Activated CD8-positive, alpha-beta memory T cell treated with anti-CD3 and anti-CD28 coated beads for 48 hours (primary cell): ENCODE results near the gene PSME4.
"Not testable (repeated sequence)": the region's sequence is repeated elsewhere in the genome, so short reads cannot be mapped to it uniquely, and the experiment has no call there.

Source experiments
- DNase-seq, 3 experiments: peaks; one replicate each; pipeline ENCODE4 v3.0.0-alpha.2; 2020; ENCODE audit warnings: low read depth in 2 of 3, low spot score in 2 of 3

Gene PSME4

GRCh38 chr2:53886406-53887280 is 84.2 kb downstream of the PSME4 start:
- no peak for DNase-seq

- no peak for DNase-seq
Observed at GRCh38 chr2:53884883-53885282, 85.9 kb downstream of the PSME4 start.

- DNase-seq = no peak
Observed at GRCh38 chr2:53881986-53882385, 88.8 kb downstream of the PSME4 start.

- no peak for DNase-seq
Observed at GRCh38 chr2:53881360-53881759, 89.4 kb downstream of the PSME4 start.

- no peak for DNase-seq
Observed at GRCh38 chr2:53880756-53881155, 90.0 kb downstream of the PSME4 start.

- DNase-seq = no peak
Observed at GRCh38 chr2:53877556-53877955, 93.2 kb downstream of the PSME4 start.

GRCh38 chr2:53877112-53877511 is 93.7 kb downstream of the PSME4 start:
- no peak for DNase-seq

GRCh38 chr2:53874401-53874950 is 96.3 kb downstream of the PSME4 start:
- DNase-seq = no peak

- no peak for DNase-seq
Observed at GRCh38 chr2:53867773-53868172, 103.0 kb downstream of the PSME4 start.

- DNase-seq = no peak
Observed at GRCh38 chr2:53867169-53867568, 103.6 kb downstream of the PSME4 start.

GRCh38 chr2:53865962-53866361 is 104.8 kb downstream of the PSME4 start:
- DNase-seq = no peak

- no peak for DNase-seq
Observed at GRCh38 chr2:53865264-53865663, 105.5 kb downstream of the PSME4 start.

- DNase-seq = no peak
Observed at GRCh38 chr2:53863538-53864227, 107.1 kb downstream of the PSME4 start.

GRCh38 chr2:53861824-53862223 is 109.0 kb downstream of the PSME4 start:
- no peak for DNase-seq

GRCh38 chr2:53859206-53860181 is 111.3 kb downstream of the PSME4 start, which contains the start of gene GPR75:
GPR75 (minus strand) TSS chr2:53859967; CDS start chr2:53854756, 5,211 bp downstream.
- no peak for DNase-seq

GRCh38 chr2:53856272-53856671 is 114.5 kb downstream of the PSME4 start:
- no peak for DNase-seq

GRCh38 chr2:53854678-53855077 is 116.1 kb downstream of the PSME4 start:
- no peak for DNase-seq

- no peak for DNase-seq
Observed at GRCh38 chr2:53852532-53852931, 118.3 kb downstream of the PSME4 start.

GRCh38 chr2:53851052-53851757 is 119.6 kb downstream of the PSME4 start:
- not testable (repeated sequence) for DNase-seq

- DNase-seq = no peak
Observed at GRCh38 chr2:53848062-53848461, 122.7 kb downstream of the PSME4 start.
